ENCODE results near the gene SULF2.
"Not testable (repeated sequence)": the region's sequence is repeated elsewhere in the genome, so short reads cannot be mapped to it uniquely, and the experiment has no call there.

SULF2 gene

GRCh38 chr20:47785311-47785853, at the start of gene SULF2:
TSS of gene SULF2 (minus strand) at chr20:47785481. CDS start at chr20:47757363, 28,118 bp downstream.
- no peak for DNase-seq (ENCODE audit: low read depth)

GRCh38 chr20:47831675-47832074, 46.4 kb upstream of the SULF2 start:
- not testable (repeated sequence) for DNase-seq (ENCODE audit: low read depth)

GRCh38 chr20:47826716-47827115, 41.4 kb upstream of the SULF2 start:
- not testable (repeated sequence) for DNase-seq (ENCODE audit: low read depth)

GRCh38 chr20:47826006-47826405, 40.7 kb upstream of the SULF2 start:
- DNase-seq (ENCODE audit: low read depth), result not testable (repeated sequence)

- DNase-seq (ENCODE audit: low read depth), result no peak
Observed at GRCh38 chr20:47825011-47825762, 39.9 kb upstream of the SULF2 start.

DNA sequence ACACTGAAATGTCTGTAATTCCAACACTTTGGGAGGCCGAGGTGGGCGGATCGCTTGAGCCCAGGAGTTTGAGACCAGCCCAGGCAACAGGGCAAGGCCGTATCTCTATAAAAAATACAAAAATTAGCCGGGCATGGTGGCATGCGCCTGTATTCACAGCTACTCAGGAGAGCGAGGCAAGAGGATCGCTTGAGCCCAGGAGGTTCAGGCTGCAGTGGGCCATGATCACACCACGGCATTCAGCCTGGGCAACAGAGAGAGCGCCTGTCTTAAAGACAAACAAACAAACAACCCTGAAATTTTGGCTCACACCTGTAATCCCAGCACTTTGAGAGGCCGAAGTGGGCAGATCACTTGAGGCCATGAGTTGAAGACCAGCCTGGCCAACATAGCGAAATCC, 38.7 kb upstream of the SULF2 start:
- DNase-seq (ENCODE audit: low read depth), result not testable (repeated sequence)

DNA sequence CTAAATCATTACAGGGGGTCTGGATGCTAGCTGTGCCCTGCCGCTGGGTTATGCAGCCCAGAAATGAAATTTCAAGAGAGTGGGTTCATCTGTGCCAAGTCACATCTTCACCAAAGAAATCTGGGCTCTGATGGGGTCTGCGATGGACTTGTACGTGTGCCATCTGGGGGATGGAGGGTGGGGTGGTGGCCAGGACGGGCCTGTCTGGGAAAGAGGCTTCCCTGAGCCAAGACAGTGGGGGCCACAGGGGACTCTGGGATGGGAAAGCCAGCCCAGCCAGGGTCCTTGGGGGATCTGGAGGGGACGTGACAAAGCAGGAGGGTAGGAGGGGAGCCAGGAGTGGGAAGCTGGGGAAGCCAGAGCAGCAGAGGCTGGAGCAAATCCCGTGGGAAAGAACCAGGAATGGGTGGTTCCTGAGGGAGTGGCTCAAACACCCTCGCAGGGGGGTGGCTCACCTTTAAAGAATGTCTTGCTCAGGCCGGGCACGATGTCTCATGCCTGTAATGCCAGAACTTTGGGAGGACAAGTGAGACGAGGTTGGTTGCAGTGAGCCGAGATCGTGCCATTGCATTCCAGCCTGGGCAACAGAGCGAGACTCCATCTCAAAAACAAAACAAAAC, 36.3 kb upstream of the SULF2 start:
- no peak for DNase-seq (ENCODE audit: low read depth)

DNA sequence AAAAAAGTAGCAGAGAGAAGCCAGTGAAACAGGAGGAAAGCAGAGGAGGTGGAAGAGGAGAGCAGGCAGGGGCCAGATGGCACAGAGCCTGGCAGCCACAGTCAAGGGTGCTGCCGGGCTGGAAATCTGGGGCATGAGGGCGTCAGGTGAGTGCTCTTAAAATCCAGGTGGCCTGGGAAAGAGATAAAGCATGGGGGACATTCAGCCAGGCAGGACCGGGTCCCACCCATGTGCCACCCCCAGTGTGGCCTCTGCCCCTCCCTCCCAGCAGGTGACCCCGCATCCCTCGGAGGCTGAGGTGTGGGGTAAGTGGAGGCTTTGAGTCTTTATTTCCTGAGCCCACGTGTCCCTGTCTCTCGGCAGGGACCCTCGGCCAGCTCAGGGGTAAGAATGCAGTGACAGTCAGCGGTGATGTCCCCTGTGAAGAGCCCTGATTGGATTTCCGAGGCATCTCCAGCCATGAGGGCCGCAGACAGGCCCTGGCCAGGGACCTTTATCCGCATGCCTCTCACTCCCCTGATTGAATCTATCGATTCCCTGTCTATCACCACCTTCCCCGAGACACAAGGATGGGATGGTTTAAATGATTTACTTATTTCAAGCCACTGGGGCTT, 33.8 kb upstream of the SULF2 start:
- DNase-seq (ENCODE audit: low read depth), result no peak

GRCh38 chr20:47818466-47818865, 33.2 kb upstream of the SULF2 start:
- DNase-seq (ENCODE audit: low read depth), result no peak

GRCh38 chr20:47818016-47818415, 32.7 kb upstream of the SULF2 start:
- DNase-seq (ENCODE audit: low read depth), result no peak

DNA sequence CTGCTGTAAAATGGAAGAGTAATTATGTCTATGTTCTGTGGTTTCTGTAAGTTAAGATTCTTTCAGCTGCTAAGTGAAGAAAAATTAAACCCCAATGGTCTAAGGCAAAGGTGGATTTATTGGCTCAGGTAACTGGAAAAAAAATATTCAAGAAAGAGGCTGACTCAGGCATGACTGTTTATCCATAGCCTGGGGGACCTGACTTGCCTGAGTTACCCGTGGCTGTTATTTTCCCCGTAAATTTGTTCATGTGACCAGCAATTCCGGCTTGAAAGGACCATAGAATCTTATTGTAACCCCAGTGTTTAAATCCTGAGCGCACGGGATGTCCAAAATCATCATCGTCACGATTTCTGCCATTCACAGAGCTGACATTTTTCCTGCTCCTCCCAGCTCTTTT, 32.3 kb upstream of the SULF2 start:
- DNase-seq (ENCODE audit: low read depth), result no peak

DNA sequence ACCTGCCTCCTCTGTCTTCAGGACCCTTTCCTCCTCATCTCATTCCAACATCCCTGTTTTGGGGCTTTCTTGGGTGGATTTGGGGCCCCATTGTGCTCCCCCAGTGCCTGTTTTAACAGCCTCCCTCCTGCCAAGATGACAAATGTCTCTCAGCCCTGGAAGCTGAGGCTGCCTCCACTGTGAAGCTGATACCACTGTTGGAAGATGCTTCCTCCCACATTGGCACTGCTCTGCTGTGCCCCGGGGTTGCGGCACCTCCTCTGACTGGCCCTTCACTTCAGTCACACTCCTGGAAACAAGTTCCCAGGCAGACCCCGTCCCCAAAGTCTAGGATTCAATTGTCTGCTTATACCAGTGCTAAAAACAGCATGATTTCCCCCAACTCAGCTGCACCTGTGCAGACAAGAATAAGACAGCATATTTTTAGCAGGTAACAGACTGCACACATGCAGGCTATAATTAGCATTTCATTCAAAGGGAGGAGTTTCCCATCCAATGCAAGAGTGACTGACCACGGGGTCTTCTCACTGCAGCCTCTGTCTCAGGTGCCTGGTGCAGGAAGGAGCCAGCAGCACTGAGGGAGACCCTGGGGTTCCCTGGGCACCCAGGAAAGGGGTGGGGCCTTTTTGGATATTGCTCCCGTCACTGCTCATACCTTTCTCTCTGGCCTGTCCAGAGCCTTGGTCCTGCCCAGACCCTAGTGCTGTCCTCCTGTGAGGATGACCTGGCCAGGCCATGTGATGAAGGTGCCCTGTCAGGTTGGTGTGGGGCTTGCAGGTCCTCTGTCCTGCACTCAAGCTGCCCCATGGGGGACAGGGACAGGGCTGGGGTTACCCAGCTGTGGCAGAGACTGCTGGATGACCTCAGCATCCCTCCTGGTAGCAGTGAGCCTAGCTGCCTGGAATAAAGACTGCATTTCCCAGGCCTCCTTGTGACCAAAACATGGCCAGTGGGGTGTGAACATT, 31.5 kb upstream of the SULF2 start:
- DNase-seq (ENCODE audit: low read depth), result no peak

- no peak for DNase-seq (ENCODE audit: low read depth)
Observed at GRCh38 chr20:47815866-47816265, 30.6 kb upstream of the SULF2 start.

GRCh38 chr20:47815416-47815806, 30.1 kb upstream of the SULF2 start:
- DNase-seq (ENCODE audit: low read depth), result no peak

GRCh38 chr20:47814632-47815415, 29.5 kb upstream of the SULF2 start:
- DNase-seq (ENCODE audit: low read depth), result no peak

DNA sequence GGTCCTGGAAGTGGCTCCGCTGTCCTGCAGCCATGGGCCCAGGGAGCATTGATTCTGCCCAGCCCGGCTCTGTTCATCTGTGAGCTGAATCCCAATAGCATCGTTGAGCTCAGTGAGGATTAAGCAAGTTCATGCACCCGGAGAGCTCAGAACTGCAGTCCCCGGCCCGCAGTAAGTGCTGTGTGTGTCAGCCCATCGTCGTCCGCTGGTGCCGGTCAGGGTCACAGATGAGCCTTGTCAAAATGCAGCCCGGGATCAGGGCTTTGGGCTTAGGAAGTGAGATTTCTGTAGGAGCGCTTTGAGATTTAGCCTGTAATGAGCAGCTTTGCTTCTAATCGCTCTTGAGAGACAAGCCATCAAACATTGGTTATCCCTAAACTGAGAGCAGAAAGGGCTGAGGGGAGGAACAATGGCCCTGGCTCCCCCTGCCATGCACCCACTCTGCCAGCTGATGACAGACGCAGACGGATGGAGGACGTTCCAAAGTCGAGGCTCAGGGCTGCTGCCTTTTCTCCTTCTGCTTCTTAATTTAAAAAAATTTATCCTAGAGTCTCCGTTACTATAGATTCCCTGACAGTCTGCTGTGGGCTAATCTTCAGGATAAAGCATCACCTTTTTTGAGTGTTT, 25.6 kb upstream of the SULF2 start:
- no peak for DNase-seq (ENCODE audit: low read depth)

GRCh38 chr20:47810116-47810677, 24.9 kb upstream of the SULF2 start:
- DNase-seq (ENCODE audit: low read depth), result no peak

DNA sequence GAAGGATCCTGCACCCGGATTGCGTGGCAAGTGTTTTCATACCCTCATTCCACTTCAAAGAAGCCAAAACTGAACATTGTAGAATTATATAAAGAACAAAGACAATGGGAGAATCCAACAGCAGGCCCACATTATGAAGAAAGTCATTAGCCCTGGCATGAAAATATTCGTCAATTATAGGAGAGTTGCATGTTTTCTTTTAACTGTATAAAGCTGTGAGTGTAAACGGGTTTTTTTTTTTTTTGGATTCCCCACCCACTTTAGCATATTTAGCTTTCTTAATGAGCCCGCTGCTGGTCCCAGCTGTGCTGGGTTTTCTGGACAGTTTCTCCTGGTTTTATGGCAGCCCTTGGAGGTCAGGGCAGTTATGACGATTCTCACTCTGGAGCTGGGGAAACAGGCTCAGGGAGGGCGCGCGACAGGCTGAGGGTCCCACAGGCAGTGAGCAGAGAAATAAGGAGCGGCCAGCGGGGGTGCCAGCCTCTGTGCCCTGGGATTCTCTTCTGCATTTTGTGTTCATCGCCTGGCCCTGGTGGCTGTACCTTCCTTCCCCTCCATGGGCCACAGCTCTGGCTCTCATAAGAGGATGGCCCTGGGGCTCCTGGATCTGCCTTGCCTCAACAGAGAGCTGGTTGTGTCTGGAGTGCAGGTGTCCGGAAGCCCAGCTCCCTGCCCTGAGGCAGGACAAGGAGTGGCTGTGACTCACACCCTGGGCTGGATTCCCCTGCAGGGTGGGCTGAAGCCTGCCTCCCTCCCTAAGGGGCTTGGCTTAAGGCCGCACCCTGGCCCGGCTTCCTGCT, 24.1 kb upstream of the SULF2 start:
- DNase-seq (ENCODE audit: low read depth), result no peak

DNA sequence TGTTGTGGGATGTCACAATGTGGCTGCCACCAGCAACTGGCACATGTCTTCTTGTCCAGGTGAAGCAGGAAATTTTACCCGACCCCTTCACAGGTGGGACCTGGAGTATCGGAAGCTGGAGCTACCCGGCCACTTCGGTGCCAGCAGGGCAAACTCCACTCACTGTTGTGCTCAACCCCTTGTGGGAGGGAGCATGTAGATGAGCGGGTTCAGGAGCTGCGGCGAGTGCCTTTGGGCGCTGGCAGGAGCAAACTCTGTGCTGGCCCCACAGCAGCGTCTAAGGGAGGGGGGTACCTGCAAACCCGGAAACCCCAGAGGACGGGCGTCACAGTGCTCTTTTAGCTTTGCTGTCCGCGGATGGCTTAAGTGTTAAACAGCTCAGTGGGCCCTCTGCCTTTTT, 20.7 kb upstream of the SULF2 start:
- DNase-seq (ENCODE audit: low read depth), result no peak

Data from stimulated activated CD4-positive, alpha-beta T cell treated with anti-CD3 and anti-CD28 coated beads, Interleukin-2, amount 100 ng/mL, for 4 hours (primary cell).